HUES48 (cell line): Measurements from ENCODE around the gene CPLX1.

ENCODE experiments used
- H3K27ac ChIP-seq: one replicate; pipeline ENCODE4 v1.7.0; 2013; ENCODE audit warnings: low read depth, low read length, inconsistent platforms
- H3K27me3 ChIP-seq: 2 replicates; pipeline ENCODE4 v1.6.1; 2013; ENCODE audit warnings: mild to moderate bottlenecking, low read length; ENCODE audit not compliant: control insufficient read depth, insufficient read depth
- H3K36me3 ChIP-seq: 2 replicates; pipeline ENCODE4 v1.6.1; 2013; ENCODE audit warnings: low read length; ENCODE audit not compliant: control insufficient read depth, insufficient read depth
- H3K4me1 ChIP-seq: 2 replicates; pipeline ENCODE4 v1.6.1; 2013; ENCODE audit warnings: mild to moderate bottlenecking, low read length; ENCODE audit not compliant: control insufficient read depth, insufficient read depth
- H3K4me3 ChIP-seq: 2 replicates; pipeline ENCODE4 v1.5.1; 2013; ENCODE audit warnings: mild to moderate bottlenecking, low read depth, low read length
- H3K9ac ChIP-seq: 2 replicates; pipeline ENCODE4 v1.6.1; 2013; ENCODE audit warnings: mild to moderate bottlenecking, low read depth, low read length, moderate library complexity
- H3K9me3 ChIP-seq: 2 replicates; pipeline ENCODE4 v1.6.1; 2013; ENCODE audit warnings: low read length; ENCODE audit not compliant: control insufficient read depth, insufficient read depth

The CPLX1 gene

GRCh38 chr4:825971-826330, at the start of gene CPLX1:
CPLX1 (minus strand) TSS chr4:826129; CDS start chr4:824522, 1,607 bp downstream.
- H3K27me3 ChIP-seq = peaks cover 73% of the 10 kb centered on the region

DNA sequence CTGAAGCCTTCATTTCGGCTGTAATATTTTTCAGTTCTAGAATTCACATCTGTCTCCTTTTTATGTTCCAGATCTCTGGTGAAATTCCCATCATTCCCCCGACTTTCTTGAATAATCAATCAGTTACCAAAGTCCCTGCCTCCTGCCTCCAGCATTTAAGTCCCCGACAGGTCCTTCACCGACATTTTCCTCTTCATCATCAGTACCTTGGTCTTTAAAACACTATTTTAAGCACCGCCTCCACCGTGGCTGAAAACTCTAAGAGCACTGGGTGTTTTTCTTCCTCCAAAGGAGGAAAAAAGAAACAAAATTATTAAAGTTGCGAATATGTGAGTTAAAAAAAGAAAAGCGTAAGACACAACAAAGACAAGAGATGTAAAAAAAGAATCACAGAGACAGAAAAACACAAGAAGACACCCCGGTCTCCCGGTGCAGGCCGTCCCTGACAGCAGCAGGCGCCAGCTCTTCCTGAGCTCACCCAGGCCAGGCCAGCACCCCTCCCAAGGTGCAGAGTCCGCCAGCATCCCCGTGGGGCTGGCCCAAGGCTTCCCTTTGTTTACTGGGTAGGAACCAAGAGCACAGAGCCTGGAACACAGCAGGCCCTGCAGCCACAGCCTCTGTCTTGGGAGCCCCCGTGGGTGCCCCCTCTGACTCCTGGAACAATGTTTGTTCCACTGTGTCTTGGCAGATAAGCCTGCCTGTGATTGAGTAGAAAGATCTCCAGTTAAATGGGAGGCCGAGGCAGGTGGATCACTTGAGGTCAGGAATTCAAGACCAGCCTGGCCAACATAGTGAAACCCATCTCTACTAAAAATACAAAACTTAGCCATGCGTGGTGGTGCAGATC, 49.3 kb upstream of the CPLX1 start:
- H3K9ac ChIP-seq = no peak overlapping the region
- peaks cover 64% of the 10 kb centered on the region for H3K36me3 ChIP-seq
- H3K27ac ChIP-seq = no peak overlapping the region
- H3K27me3 ChIP-seq = no peaks in the 10 kb centered on the region
- no peaks in the 10 kb centered on the region for H3K9me3 ChIP-seq
- no peaks in the 10 kb centered on the region for H3K4me1 ChIP-seq
- H3K4me3 ChIP-seq = no peak overlapping the region

More at GRCh38 chr4:825971-826330, at the start of gene CPLX1:
- Histone ChIP-seq H3K4me3 (peak within 1 kb of the TSS; percentile 51), H3K9ac (no peak within 1 kb of the TSS), H3K36me3 (no peaks in the 10 kb centered on the region), H3K4me1 (no peaks in the 10 kb centered on the region), H3K27ac (no peak within 1 kb of the TSS), H3K9me3 (no peaks in the 10 kb centered on the region)

- H3K27ac ChIP-seq = no peak overlapping the region
- no peak overlapping the region for H3K4me3 ChIP-seq
- no peak overlapping the region for H3K9ac ChIP-seq
- H3K36me3 ChIP-seq = peaks cover 58% of the 10 kb centered on the region
- H3K4me1 ChIP-seq = no peaks in the 10 kb centered on the region
- H3K27me3 ChIP-seq = no peaks in the 10 kb centered on the region
- no peaks in the 10 kb centered on the region for H3K9me3 ChIP-seq
Observed at GRCh38 chr4:874056-874455, 48.1 kb upstream of the CPLX1 start.

DNA sequence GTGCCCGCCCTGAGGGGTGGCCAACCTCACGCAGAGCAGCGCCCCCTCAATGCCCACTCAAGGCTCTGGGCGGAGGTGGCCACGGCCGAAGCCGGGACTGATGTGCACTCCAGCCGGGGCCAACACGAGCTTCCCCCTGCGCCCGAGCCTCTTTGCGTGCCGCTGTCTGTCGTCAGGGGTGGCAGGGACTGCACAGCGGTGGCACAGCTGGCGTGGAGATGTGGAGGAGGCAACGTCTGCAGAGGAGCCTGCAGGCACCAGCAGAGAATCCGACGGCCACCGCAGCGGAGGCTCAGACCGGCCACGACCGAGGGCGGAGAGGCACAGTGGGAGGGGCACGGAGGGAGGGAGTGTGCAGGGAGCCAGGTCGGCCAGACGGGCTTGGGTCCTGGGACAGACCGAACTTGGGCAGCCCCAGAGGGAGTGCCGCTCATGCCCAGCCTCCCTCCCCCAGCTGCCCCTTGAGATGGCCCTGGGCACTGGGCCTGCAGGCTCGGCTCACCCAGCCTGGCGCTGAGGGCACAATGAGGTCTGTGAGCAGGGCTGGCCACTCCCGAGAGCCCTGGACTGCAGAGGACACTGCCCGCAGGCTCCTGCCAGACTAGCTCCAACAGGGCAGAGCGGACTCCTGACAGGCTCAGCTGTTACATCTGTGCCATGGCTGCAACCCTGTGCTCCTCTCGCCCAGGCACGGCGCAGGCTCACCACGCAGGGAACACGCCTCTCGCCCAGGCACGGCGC, 46.5 kb upstream of the CPLX1 start:
- peaks cover 57% of the 10 kb centered on the region for H3K36me3 ChIP-seq
- no peaks in the 10 kb centered on the region for H3K4me1 ChIP-seq
- H3K27me3 ChIP-seq = no peaks in the 10 kb centered on the region
- H3K4me3 ChIP-seq = no peak overlapping the region
- no peak overlapping the region for H3K9ac ChIP-seq
- H3K9me3 ChIP-seq = no peaks in the 10 kb centered on the region
- H3K27ac ChIP-seq = no peak overlapping the region

- Histone ChIP-seq H3K4me3 (no peak overlapping the region), H3K36me3 (peaks cover 57% of the 10 kb centered on the region), H3K27ac (no peak overlapping the region), H3K9me3 (no peaks in the 10 kb centered on the region), H3K4me1 (no peaks in the 10 kb centered on the region), H3K9ac (no peak overlapping the region), H3K27me3 (no peaks in the 10 kb centered on the region)
Observed at GRCh38 chr4:871484-871883, 45.6 kb upstream of the CPLX1 start.

- Histone ChIP-seq H3K27ac (no peak overlapping the region), H3K9me3 (no peaks in the 10 kb centered on the region), H3K36me3 (peaks cover 56% of the 10 kb centered on the region), H3K4me1 (no peaks in the 10 kb centered on the region), H3K9ac (no peak overlapping the region), H3K4me3 (no peak overlapping the region), H3K27me3 (no peaks in the 10 kb centered on the region)
Observed at GRCh38 chr4:870951-871350, 45.0 kb upstream of the CPLX1 start.

GRCh38 chr4:869776-870175, 43.8 kb upstream of the CPLX1 start:
- Histone ChIP-seq H3K36me3 (peaks cover 58% of the 10 kb centered on the region), H3K9me3 (no peaks in the 10 kb centered on the region), H3K4me1 (no peaks in the 10 kb centered on the region), H3K27ac (no peak overlapping the region), H3K27me3 (no peaks in the 10 kb centered on the region), H3K4me3 (no peak overlapping the region), H3K9ac (no peak overlapping the region)

DNA sequence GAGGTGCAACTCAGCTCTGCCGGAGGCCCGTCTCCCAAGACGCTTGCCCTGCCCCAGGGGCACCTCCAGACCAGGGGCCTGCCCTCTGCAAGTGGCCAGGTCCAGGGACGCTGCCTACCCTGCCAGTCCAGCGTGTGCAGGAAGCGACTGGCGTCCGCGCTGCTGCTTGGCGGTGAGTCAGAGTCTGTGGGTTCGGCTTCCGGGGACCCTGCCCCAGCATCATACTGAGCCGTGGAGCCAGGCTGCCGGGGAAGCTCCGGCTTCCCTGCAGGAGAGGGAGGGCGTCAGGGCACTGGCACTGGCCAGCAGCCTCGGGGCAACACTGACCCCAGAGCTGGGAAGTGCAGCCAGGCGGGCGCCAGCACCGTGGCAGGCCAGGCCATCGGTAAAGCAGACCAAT, 42.5 kb upstream of the CPLX1 start:
- Histone ChIP-seq H3K36me3 (peaks cover 54% of the 10 kb centered on the region), H3K9ac (no peak overlapping the region), H3K4me1 (no peaks in the 10 kb centered on the region), H3K9me3 (no peaks in the 10 kb centered on the region), H3K4me3 (no peak overlapping the region), H3K27me3 (no peaks in the 10 kb centered on the region), H3K27ac (no peak overlapping the region)

- Histone ChIP-seq H3K9me3 (no peaks in the 10 kb centered on the region), H3K9ac (no peak overlapping the region), H3K27ac (no peak overlapping the region), H3K27me3 (no peaks in the 10 kb centered on the region), H3K4me1 (no peaks in the 10 kb centered on the region), H3K36me3 (peaks cover 58% of the 10 kb centered on the region), H3K4me3 (no peak overlapping the region)
Observed at GRCh38 chr4:867526-868250, 41.8 kb upstream of the CPLX1 start.

DNA sequence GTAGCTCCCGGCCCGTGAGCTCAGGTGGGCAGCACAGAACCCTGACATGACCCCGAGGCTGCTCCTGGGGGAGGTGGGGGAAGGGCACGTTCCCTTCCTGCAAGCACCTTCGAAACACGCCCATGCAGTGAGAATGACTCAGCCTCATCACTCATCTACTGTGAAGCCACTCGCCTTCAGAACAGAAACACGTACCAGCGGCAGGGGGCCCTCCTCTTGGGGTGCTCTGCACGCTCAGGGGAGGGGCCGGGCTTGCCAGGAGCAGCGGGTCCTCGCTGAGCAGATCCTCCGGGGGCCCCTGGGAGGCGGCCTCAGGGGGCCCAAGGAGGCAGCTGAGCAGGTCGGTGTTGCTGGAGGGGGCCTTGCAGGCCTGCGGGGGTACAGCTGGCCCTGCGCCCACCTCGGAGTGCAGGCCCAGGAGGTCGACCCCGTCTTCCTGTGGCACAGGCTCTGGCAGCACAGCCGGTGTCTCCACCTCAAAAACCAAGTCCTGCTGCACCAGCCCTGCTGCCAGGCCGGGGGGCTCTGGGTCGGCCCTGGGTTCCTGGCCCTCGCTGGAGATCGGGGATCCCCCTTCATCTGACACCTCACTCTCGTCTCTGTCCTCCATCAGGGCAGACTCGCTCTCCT, 40.9 kb upstream of the CPLX1 start:
- Histone ChIP-seq H3K9ac (no peak overlapping the region), H3K27ac (no peak overlapping the region), H3K27me3 (no peaks in the 10 kb centered on the region), H3K4me3 (no peak overlapping the region), H3K9me3 (no peaks in the 10 kb centered on the region), H3K36me3 (peaks cover 61% of the 10 kb centered on the region), H3K4me1 (no peaks in the 10 kb centered on the region)
